ENCODE measurements around the gene RHEB. TPM values are rescaled to one million over a fixed set of nuclear protein-coding genes. Genes with fewer than 3 reads are reported as not detected.
A peak's percentile ranks its signal among the peaks of the same experiment; 100 is the strongest.

Gene RHEB
- total RNA-seq, 1 donor from 2014 or later: 113 TPM

DNA sequence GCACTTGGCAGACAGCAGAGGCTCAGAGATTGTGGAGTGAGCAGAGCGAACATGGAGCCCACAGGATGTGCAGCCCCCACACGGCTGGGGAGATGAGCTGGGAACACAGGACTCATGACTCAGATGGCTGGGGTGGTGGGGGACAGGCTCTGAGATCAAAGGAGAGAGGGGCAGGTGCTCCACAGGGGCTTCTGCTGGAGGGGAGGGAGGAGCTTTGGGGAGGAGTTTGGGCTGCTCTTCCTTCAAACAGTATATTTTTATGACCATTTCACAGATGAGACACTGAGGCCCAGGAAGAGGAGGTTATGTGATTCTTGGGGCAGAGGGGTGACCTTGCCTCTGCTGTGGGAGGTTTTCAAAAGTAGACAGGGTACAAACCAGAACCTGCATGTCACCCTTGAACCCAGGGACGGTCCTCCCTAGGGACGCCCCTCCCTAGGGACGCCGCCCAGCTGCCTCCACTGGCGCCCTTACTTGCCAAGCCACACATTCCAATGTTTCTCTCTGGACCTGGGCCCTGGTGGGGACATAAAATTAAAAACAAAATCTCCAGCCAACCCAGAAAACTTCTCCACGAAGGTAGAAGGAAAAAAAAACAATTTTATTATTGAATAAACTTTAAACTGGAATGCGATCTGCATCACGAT is 78.8 kb downstream of the RHEB start:
- Histone ChIP-seq H3K27me3 (ENCODE audit: low read depth) (peaks cover 38% of the 10 kb centered on the region), H3K9me3 (replicated peaks) (no peaks in the 10 kb centered on the region), H3K27ac (replicated peaks) (no peak overlapping the region), H3K4me1 (peaks cover 17% of the 10 kb centered on the region), H3K36me3 (no peaks in the 10 kb centered on the region), H3K4me3 (no peak overlapping the region)
- DNase-seq: no peak
- TF ChIP-seq, protein P1, sequence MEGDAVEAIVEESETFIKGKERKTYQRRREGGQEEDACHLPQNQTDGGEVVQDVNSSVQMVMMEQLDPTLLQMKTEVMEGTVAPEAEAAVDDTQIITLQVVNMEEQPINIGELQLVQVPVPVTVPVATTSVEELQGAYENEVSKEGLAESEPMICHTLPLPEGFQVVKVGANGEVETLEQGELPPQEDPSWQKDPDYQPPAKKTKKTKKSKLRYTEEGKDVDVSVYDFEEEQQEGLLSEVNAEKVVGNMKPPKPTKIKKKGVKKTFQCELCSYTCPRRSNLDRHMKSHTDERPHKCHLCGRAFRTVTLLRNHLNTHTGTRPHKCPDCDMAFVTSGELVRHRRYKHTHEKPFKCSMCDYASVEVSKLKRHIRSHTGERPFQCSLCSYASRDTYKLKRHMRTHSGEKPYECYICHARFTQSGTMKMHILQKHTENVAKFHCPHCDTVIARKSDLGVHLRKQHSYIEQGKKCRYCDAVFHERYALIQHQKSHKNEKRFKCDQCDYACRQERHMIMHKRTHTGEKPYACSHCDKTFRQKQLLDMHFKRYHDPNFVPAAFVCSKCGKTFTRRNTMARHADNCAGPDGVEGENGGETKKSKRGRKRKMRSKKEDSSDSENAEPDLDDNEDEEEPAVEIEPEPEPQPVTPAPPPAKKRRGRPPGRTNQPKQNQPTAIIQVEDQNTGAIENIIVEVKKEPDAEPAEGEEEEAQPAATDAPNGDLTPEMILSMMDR (IDR thresholded peaks at IDR 0.05; ENCODE audit: borderline replicate concordance): no peak
- intact Hi-C loops (cut with micrococcal nuclease): loop anchor here (10.0 kb wide), 1 partner anchor 76 kb away; no protein-coding TSS in a partner anchor

DNA sequence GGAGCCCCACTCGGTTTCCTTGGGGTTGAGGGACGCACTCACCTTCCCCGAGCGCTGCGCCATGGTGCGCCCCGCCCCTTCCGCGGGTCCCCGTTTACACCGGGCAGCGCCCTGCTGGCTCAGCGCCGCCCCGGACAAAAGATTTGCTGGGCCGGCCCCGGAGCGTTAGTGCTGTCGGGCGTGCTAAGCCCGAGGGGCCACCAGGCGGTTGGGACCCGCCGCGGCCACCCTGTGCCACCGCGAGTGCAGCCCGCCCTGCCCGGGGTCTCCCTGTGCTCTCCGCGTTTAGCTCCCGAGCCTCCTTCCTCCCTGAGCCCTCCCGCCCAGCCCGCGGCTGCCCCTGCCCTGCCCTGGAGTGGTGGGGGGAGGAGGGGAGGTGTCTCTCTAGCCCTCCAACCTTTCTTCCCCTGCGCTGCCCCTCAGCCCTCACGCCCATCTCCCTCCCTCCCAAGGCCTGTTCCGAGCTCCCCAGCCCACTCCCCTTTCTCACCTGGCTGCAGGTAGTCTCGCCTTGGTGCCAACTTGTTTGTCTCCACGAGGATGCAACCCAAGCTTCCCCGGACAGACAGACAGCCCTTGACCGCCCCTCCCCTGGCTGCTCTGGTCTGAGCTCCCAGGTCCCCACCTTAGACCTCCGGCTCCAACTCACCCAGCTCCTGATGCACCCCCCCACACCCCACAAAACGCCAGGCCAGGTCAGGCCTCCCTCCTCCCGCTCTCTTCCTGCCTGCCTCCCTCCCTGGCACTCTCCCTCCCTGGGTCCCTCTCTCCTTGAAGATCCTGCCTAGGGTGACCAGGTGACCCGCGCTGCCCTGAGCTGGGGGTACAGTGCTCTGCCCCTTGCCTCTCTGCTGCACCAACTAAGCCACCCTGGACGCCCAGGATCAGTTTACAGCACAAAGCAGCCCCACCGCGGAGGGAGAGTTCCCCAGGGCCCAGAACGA is 79.6 kb downstream of the RHEB start, which contains the start of gene CRYGN:
CRYGN (minus strand) TSS at position 287 of the 944 bp plus-strand sequence; CDS start at position 63, 224 bp downstream.
- Histone ChIP-seq H3K4me3 (peak within 1 kb of the TSS; percentile 54), H3K27ac (replicated peaks) (no peak within 1 kb of the TSS), H3K27me3 (ENCODE audit: low read depth) (peaks cover 38% of the 10 kb centered on the region), H3K36me3 (no peaks in the 10 kb centered on the region), H3K9me3 (replicated peaks) (no peaks in the 10 kb centered on the region), H3K4me1 (peaks cover 17% of the 10 kb centered on the region)
- intact Hi-C loops (cut with micrococcal nuclease): loop anchor here (10.0 kb wide), 1 partner anchor 75 kb away; no protein-coding TSS in a partner anchor
- DNase-seq: no peak
- TF ChIP-seq, protein P1 (IDR thresholded peaks at IDR 0.05; ENCODE audit: borderline replicate concordance): no peak

- H3K36me3 ChIP-seq: no peaks in the 10 kb centered on the region
- peak overlapping the region; percentile 54 for H3K4me3 ChIP-seq
- intact Hi-C loops (cut with micrococcal nuclease): no loop called here
- peaks cover 38% of the 10 kb centered on the region for H3K27me3 ChIP-seq (ENCODE audit: low read depth)
- peaks cover 17% of the 10 kb centered on the region for H3K4me1 ChIP-seq
- H3K27ac ChIP-seq (replicated peaks): no peak overlapping the region
- TF ChIP-seq, protein P1 (IDR thresholded peaks at IDR 0.05; ENCODE audit: borderline replicate concordance): no peak
- no peaks in the 10 kb centered on the region for H3K9me3 ChIP-seq (replicated peaks)
- no peak for DNase-seq
Measured at GRCh38 chr7:151438864-151439601, 80.7 kb downstream of the RHEB start.

DNA sequence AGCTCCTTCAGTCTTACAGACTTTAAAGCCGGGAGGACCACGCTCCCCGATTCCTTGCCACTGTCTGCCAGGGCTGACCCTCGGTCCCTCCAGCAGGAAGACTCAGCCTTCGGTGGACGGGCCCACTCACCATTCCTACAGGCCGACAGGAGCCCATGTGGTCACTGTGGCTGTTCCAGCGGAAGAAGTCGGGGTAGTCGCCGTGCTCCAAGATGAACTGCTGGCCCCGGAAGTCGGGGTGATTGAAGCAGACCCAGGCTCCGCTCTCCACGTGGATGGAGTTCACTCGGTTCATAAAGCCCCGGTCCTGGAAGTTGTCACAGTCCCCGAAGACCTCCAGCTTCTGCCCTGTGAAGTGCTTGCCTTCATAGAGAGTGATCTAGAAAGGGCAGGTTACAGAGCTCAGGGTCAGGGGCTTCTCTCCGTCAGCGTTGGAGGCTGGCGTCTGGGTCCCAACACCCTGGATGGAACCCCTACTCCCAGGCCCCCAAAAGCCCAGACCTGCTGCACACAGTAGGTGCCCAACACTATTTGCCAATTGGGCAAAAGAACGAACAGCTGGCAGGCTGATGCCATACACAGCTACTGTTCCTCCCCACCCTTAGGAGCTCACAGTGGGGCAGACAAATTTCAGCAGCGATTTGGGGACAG is 81.7 kb downstream of the RHEB start:
- Histone ChIP-seq H3K27me3 (ENCODE audit: low read depth) (peaks cover 38% of the 10 kb centered on the region), H3K27ac (replicated peaks) (no peak overlapping the region), H3K4me3 (no peak overlapping the region), H3K36me3 (no peaks in the 10 kb centered on the region), H3K9me3 (replicated peaks) (no peaks in the 10 kb centered on the region), H3K4me1 (peaks cover 17% of the 10 kb centered on the region)
- intact Hi-C loops (cut with micrococcal nuclease): no loop called here
- no peak for DNase-seq
- TF ChIP-seq, protein P1 (IDR thresholded peaks at IDR 0.05; ENCODE audit: borderline replicate concordance): no peak

DNA sequence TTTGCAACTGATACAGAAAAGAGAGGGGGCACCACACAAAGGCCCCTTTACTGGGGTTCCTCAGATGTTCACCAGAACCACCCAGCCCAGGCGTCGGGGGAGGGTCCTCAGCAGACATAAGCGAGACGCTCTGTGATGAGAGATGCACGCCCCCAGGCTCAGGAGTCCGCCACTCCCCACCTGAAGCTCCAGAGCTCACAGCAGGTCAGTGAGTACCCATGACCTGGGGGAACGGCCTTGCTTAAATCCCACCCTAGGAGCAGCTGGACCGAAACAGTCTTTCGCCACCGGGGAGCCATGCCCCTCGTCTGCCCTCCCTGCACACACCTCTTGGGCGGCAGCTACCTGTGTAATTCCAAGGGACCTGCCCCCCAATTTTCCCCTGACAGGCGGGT is 82.5 kb downstream of the RHEB start:
- no peaks in the 10 kb centered on the region for H3K36me3 ChIP-seq
- H3K27ac ChIP-seq (replicated peaks): no peak overlapping the region
- H3K27me3 ChIP-seq (ENCODE audit: low read depth): peaks cover 38% of the 10 kb centered on the region
- intact Hi-C loops (cut with micrococcal nuclease): no loop called here
- TF ChIP-seq, protein P1 (IDR thresholded peaks at IDR 0.05; ENCODE audit: borderline replicate concordance): no peak
- H3K4me1 ChIP-seq: peaks cover 17% of the 10 kb centered on the region
- no peak overlapping the region for H3K4me3 ChIP-seq
- H3K9me3 ChIP-seq (replicated peaks): no peaks in the 10 kb centered on the region
- DNase-seq: no peak

All from left ventricle myocardium inferior (tissue), 1 donor.